NCI-H524 treated with DMSO at 0.1 percent for 48 hours (cell line): ENCODE measurements around the gene AOC2.

ENCODE experiments used
- DNase-seq: peaks from one replicate; lab custom pipeline; 2025; lab: John Stamatoyannopoulos, UW

AOC2 gene, protein sequence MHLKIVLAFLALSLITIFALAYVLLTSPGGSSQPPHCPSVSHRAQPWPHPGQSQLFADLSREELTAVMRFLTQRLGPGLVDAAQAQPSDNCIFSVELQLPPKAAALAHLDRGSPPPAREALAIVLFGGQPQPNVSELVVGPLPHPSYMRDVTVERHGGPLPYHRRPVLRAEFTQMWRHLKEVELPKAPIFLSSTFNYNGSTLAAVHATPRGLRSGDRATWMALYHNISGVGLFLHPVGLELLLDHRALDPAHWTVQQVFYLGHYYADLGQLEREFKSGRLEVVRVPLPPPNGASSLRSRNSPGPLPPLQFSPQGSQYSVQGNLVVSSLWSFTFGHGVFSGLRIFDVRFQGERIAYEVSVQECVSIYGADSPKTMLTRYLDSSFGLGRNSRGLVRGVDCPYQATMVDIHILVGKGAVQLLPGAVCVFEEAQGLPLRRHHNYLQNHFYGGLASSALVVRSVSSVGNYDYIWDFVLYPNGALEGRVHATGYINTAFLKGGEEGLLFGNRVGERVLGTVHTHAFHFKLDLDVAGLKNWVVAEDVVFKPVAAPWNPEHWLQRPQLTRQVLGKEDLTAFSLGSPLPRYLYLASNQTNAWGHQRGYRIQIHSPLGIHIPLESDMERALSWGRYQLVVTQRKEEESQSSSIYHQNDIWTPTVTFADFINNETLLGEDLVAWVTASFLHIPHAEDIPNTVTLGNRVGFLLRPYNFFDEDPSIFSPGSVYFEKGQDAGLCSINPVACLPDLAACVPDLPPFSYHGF

DNA sequence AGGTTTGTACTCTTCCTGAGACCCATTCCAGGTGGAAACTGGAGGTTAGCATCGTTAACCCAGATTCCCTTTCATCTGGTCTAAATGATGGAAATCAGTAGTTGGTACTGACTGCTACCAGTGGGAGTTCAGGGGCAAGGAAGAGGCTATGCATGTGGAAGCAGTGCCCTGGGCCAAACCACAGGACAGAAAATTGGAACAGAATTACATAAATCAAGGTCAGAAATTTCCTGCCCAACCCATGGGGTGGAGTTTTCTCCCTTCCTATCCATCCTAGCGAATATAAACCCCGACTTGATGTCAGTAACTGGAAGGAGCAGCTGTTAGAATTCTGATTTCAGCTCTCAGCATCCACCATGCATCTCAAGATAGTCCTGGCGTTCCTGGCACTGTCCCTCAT lies at the start of gene AOC2:
TSS of gene AOC2 (plus strand) at position 310 of the 400 bp plus-strand sequence. CDS start at position 357, 47 bp downstream.
- no peak for DNase-seq

DNA sequence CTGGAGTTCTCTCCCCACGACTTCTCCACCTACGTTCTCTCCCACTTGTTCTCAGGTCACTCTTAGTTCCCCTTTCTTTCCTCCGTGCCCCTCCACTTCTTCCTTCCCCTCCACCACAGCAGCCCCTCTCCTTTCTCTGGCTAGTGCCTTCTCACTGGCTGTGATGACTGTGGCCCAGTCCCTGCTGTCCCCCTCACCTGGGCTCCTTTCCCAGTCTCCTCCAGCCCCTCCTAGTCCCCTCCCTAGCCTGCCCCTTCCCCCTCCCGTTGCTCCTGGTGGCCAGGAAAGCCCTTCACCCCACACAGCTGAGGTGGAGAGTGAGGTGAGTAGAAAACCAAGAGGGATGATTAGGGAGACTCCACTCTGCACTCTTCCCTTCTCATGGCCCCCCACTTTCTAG lies 49.3 kb upstream of the AOC2 start:
- no peak for DNase-seq

DNA sequence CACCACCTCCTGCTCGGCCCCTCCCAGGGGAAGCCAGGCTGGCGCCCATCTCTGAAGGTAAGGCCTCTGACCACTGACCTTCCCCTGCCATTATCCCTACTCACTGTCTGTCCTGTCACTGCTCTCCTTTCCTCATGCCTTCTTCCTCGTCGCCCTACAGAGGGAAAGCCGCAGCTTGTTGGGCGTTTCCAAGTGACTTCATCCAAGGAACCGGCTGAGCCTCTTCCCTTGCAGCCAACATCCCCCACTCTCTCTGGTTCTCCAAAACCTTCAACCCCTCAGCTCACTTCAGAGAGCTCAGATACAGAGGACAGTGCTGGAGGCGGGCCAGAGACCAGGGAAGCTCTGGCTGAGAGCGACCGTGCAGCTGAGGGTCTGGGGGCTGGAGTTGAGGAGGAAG lies 48.9 kb upstream of the AOC2 start:
- DNase-seq = no peak

DNA sequence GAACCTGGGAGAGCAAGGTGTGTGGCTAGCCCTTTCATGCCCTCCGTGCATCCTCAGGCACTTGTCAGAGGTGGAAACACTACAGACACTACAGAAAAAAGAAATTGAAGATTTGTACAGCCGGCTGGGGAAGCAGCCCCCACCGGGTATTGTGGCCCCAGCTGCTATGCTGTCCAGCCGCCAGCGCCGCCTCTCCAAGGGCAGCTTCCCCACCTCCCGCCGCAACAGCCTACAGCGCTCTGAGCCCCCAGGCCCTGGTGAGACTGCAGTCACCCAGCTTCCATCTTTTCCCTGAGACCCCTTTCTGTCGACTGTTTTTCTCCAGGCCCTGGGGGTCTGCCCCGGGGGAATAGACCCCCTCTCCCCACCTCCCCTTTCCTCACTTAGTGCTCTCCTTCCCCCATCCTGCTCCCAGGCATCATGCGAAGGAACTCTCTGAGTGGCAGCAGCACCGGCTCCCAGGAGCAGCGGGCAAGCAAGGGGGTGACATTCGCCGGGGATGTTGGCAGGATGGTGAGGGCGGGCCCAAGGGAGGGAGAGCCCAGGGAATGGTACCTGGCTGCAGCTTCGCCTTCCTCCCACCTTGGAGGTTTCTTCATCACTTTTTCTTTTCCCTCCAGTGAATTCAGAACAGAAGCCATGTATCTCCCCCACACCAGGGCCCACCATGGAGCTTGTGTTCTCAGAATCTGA lies 48.2 kb upstream of the AOC2 start:
- no peak for DNase-seq

DNA sequence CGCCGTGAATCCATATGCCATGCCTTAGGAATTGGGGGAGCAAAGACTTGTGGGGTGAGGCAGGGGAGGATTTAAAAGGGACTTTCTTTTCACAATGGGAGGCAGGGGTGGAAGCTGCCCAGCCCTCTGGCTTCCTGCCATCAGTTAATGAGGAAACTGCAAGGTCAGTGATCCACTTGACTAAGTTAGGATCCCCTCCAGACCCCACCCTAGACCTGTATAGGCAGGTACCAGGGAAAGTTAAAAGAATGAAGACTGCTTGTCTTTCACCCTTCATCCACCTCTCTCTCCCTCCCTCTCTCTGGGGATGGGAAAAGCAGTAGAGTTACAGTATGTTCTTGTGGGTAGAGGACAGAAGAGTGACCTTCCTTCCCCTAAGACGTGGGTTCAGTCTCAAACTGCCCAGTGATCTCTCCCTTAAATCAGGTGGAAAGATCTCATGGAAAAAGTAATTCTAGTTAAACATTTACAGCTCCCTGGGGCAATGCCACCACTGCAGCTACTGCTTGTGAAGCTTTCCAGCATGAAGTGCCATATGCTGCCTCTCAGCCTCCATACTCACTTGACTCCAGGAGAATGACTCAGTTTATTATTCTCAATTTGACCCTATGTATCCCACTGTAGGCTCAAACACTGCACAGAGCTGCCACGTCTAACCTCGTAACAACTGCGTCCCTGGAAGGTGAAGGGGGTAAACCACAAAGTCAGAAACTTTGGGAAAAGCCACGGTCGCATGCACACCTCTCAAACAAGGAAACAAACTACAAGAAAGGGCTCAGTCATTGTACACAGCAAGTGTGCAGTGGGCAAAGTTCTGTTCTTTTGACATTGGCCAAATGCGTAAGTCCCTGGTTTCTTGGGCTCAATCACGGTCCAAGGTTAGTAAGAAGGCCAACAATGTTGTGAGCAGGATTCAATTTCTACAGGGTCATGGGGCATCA lies 47.0 kb upstream of the AOC2 start:
- no peak for DNase-seq

DNA sequence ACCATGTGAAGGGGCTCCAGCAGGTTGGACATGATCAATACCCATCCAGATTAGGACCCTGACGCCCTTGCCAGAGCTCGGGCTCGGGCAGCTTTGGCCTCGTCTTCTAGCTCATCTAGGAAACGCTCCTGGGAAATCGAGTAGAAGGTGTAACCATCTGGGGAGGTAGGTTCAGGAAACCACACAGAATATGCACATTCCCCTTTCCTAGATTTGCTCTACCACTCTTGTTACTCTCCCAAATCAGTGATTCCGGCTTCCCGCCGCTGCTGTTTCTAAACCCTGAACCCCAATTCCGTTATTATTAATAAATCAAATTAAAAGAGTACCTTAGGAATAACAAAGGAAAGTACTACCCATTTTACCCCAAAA lies 46.4 kb upstream of the AOC2 start:
- DNase-seq = no peak

DNA sequence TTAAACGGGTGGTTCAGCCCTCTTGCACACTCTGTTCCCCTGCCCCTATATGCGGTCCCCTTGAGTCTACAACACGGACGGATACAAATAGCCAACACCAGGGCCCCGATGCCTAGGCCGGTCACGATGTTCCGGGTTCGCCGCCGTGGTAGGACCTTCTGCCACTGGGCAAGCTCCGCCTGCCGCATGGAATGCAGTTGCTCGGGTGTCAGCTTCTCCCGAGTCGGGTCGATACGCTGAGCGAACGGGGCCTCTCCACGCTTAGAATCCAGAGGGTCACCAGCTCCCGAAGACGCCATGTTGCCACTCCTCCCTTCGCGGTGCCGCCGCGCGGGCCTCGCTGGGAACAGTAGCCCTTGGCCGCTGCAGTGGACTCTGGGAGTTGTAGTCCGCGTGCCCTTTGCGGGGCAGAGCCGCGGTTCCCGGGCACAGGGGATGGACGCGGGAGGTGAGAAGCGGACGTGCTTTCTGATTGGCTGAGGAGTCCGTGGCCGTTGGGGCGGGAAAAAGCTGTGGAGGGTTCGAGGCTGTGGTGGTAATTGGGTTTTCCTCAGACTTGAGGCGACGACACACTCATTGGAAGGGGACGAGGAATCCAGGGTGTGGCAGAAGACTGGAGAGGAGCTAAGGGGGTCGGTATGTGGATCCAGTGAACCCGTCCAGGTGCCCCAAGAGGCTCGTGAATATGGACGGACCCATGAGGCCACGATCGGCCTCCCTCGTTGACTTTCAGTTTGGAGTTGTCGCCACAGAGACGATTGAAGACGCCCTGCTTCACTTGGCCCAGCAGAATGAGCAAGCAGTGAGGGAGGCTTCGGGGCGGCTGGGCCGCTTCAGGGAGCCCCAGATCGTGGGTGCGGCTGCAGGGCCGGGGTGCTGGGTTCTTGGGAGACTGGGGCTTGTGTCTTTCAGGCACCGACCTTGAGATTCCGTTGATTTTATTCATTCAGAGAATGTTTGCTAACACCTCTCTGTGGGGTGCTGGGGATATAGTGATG lies 45.7 kb upstream of the AOC2 start, which contains the start of the genes CNTD1 and COA3:
TSS of gene CNTD1 (plus strand) at position 479 of the 998 bp plus-strand sequence. CDS start at position 686, 207 bp downstream.
TSS of gene COA3 (minus strand) at position 322 of the 998 bp plus-strand sequence. CDS start at position 299, 23 bp downstream.
- peak; percentile 40 for DNase-seq

DNA sequence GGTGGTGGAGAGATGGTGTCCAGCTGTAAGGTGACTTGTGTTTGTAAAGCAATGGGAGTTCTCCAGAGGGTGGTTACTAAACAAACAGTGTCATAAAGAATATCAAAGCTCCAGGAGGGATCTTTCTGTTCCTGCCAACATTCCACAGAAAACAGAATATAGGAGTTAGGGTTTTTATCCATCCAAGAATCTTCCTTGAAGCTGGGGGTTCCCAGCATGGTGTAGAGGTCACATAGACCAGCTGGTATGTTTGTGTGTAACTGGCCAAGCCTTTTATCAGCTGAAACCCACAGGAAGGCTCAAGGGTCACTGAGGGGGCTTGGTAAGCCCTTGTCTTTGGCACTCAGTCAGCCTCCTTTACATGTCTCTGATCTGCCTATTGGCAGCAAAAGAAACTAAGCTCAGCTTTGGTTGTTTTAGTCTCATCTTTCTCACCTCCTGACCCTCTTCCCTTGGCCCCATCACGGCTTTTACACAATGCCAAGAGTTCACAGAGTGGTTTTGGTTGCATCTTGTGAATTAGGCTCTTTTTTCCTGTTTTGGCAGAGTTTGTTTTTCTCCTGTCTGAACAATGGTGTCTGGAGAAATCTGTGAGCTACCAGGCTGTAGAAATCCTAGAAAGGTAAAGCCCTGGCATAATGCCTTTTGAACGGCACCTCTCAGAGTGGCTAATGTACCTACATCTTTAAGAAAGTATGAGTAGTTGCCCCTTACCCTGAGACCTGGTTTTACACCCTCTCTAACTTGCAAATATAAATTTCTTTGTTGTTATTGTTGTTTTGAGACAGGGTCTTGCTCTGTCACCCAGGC lies 41.1 kb upstream of the AOC2 start:
- DNase-seq = no peak

DNA sequence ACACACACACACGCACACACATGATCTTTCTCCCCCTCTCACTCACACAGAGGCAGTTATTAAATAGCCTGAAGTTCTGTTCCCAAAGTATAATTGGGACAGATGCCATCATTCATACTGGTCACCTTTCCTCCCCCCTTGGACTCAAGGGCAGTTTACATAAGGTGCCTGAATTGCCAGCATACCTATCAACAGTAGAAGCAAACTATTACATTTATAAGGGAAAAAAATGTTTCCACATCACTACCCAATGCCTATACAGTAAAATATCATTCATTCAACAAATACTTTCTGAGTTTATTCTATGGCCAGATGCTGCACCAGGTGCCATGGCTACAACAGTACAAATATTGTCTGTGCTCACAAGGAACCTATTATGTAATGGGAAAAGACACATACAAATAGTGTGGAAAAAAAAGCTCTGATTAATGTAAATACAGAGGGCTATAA lies 39.4 kb upstream of the AOC2 start:
- no peak for DNase-seq

DNA sequence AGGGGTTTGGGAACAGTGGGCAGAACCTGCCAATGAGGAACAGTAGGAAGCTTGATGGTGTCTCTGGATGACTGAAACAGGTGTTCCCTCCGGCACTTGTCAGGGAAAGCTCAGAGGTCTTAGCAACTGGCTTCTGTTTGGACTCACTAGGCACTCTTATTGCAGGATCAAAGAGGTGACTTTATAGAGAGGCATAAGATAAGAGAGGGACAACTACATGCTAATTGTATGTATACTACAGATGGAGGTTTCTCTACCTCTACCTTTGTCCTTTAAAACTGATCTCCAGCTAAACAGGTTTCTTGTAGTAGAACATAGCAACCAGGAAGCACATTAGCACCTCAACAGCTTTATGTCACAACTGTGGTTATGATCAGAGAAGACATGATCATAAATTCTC lies 38.1 kb upstream of the AOC2 start:
- no peak for DNase-seq

DNA sequence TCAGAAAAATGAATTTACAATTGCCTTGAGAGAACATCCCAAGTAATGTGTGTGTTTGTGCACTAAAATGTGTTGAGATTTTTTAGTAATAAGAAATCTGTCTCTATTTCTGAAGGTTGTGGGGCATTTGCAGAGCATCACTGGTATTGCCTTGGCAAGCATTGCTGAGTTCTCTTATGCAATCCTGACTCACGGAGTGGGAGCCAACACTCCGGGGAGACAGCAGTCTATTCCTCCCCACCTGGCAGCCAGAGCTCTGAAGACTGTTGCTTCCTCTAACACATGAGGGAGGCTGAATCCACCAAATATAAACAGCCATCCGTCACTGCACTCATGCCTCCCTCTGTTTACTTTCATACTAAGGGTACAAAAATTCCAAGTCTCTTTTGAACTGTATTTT lies 35.1 kb upstream of the AOC2 start:
- DNase-seq = no peak

DNA sequence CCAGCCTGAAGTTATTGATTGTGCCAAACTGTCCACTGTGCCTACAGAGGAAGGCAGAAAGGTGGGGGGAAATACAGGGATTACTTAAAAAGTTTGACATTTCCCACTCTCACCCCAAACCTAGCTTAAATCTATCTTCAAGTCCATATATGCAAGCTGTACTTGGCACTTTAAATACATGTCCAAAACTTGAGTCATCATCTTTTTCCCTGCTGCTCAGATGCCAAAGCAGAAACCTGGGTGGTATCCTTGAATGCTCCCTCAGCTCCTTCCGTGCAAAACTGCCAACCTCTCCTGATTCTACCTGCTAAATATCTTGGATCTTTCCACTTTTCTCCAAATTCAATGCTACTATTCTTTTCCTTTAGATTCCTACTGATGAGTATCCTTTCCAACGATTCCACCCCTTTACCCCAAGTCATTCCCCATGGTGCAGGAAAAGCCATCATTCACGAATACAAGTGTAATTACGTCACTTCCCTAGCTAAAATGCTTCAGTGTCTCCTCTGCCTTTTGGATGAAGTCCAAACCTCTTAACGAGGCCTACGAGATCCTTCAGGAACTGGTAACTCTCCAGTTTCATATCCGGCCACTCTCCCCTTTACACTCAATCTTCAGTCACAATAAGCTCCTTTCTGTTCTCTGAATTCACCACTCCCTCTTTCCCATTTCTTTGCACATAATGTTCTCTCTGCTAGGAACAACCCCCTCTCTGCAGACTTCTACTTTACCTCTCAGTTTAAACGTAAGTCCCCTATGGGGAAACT lies 29.6 kb upstream of the AOC2 start:
- no peak for DNase-seq

DNA sequence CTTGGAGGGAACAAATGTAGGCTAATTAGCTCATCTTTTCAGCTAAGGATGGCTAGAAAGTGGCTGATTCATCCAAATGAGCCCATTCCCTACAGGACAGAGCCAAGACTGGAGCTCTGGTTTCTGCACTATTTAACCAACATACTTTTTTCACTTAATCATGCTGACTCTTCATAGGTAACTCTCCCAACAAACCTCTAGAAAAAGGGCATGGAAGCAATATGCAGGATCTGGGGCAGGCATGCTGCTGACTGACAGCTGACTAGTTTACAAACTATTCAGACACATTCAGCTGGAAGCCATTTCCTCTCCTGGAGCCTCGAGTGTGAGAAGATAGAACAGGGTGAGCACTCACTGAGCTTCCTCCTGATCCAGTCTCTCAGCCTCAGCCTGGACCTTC lies 26.5 kb upstream of the AOC2 start:
- DNase-seq = no peak

DNA sequence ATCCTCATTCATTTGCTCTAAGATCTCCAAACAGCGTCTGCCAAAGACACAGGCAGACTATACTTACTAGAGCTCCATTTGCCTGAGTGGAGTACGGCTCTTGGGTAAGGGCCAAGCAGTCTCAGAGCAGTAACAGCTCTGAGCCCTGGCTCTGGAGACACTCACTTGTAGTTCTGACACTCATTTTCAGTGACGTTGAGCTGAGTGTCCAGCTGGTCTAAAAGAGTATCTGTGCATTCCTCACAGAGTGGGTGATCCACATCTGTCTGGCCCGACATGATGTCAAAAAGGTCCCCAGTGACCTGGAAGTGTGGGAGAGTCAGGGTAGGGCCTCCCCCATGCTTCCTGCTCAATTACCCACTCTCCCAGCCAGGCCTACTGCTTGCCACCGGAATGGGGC lies 26.0 kb upstream of the AOC2 start:
- no peak for DNase-seq

DNA sequence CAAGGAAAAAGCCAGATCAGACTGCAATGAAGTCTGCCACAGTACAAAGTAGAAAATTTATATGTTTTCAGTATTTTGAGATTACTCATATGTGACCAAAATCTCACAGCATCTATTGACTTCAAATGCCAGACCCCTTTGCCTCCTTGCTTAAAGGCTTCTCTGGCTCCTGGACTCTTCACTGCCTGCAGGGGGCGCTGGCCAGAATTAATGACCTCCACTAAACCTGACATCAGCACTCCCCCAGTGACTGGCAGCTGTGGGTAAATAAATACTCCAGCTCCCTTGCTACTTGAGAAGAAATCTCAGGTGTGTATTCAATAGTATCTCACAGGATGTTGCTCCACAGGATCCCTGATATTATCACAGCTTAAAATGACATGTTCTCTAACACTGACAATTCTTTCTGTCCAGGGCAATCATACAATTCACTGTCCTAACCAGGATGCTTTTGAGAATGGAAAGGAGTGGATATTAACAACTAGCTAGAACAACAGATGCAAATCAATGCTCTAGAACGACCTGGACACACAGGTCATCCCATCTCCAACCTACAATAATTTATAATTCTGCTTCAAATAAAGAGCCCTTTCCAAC lies 24.3 kb upstream of the AOC2 start:
- DNase-seq = peak; percentile 3

DNA sequence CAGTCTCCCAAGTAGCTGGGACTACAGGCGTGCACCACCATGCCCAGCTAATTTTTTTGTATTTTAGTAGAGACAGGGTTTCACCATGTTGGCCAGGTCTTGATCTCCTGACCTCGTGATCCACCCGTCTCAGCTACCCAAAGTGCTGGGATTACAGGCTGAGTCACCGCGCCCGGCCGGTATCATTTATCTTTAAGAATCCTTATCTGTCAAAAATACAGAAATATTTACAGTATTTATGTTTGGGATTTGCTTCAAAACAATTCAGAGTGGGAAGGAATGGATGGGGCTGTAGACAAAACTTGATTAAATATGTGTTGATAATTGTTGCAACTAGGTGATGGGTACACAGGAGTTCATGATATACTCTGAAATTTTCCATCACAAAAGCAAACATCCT lies 23.2 kb upstream of the AOC2 start:
- DNase-seq = no peak

DNA sequence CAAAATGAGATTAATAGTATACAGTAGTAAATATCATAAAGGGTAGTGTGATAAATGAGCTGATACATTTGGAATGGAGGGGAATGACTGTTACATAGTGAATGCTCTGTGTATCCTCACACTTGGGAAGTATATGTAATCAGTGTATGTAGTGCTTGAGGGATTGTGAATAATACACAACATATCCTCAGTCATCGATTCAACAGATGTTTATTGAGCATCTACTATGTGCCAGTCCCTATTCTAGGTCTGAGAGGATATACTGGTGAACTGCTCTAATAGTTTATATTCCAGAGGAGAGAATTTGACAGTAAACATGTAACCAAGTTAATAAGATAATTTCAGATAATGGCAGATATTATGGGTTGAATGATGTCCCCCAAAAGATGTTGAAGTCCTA lies 16.9 kb upstream of the AOC2 start:
- no peak for DNase-seq

DNA sequence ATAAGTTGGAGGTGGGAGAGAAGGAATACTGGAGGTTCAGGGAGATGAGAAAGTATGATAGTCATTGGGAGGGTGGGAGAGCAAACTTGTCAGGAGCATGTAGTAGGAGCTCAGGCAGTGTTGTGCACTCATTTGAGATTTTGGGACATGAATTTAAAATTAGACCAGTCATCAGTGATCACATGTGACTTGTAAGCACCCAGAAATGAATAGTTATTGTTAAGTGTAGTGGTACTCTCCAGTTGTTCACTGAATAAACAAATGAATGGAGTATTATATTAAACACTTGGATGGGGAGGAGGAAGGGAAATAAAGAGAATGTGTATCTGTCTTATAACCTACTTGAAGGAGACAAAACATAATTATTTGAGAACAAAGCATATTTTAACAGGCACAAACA lies 13.4 kb upstream of the AOC2 start:
- no peak for DNase-seq
